Measurements from ENCODE around the gene EIF5A. TPM values are rescaled to one million over a fixed set of nuclear protein-coding genes. Genes with fewer than 3 reads are reported as not detected.

EIF5A gene
- polyA plus RNA-seq, 1 donor (not counting 4 experiments of a cell fraction or from before 2014, with no cell fraction given), result 948 TPM

DNA sequence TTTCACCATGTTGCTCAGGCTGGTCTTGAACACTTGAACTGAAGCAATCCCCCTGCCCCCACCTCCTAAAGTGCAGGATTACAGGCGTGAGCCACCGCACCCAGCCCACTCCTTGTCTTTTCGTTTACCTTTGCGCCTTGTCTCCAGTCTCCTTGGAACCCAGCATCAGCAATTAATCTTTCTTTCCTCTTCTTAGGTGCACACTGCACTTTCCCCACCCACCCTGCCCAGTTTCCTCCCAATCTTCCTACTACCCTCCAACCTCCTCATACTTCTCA is 43.7 kb upstream of the EIF5A start:
- Histone ChIP-seq H3K36me3 (ENCODE audit: control insufficient read depth in 2 of 2, extremely low read depth in 1 of 2, insufficient read depth in 2 of 2, low read length in 2 of 2) (peaks cover 0 to 16% of the 10 kb centered on the region in 2 experiments), H4K20me1 (ENCODE audit: control insufficient read depth, extremely low read depth, insufficient read depth, low read length) (no peaks in the 10 kb centered on the region), H3K9me1 (ENCODE audit: control insufficient read depth, extremely low read depth, insufficient read depth, low read length) (no peaks in the 10 kb centered on the region), H3K9ac (ENCODE audit: control insufficient read depth, extremely low read depth, insufficient read depth, low read length) (peak overlapping the region; percentile 72), H3K4me3 (ENCODE audit: control insufficient read depth in 2 of 3, extremely low read depth in 1 of 3, insufficient read depth in 2 of 3, low read depth in 1 of 3, low read length in 3 of 3) (no peak overlapping the region), H3K4me2 (ENCODE audit: control insufficient read depth, extremely low read depth, insufficient read depth, low read depth, low read length) (peak overlapping the region; percentile 92), H2AFZ (ENCODE audit: control insufficient read depth, low read length) (peak overlapping the region; percentile 98), H3K27me3 (ENCODE audit: control insufficient read depth, extremely low read depth, insufficient read depth, low read length) (no peaks in the 10 kb centered on the region), H3K79me2 (ENCODE audit: control insufficient read depth, insufficient read depth, low read length) (no peaks in the 10 kb centered on the region), H3K9me3 (ENCODE audit: control insufficient read depth, low read depth, low read length) (no peaks in the 10 kb centered on the region), H3K4me1 (ENCODE audit: control insufficient read depth, extremely low read depth, insufficient read depth, low read length) (peaks cover 33% of the 10 kb centered on the region), H3K27ac (ENCODE audit: control insufficient read depth, insufficient read depth, low read length) (no peak overlapping the region)
- dilution Hi-C loops (cut with MboI; ENCODE audit: extremely low pct_ligation_motif_present, low sequenced_read_pairs), result no loop called here
- DNase-seq (ENCODE audit: low read depth, low spot score), result no peak
- FAIRE-seq, result no peak
- TF ChIP-seq, protein P1, sequence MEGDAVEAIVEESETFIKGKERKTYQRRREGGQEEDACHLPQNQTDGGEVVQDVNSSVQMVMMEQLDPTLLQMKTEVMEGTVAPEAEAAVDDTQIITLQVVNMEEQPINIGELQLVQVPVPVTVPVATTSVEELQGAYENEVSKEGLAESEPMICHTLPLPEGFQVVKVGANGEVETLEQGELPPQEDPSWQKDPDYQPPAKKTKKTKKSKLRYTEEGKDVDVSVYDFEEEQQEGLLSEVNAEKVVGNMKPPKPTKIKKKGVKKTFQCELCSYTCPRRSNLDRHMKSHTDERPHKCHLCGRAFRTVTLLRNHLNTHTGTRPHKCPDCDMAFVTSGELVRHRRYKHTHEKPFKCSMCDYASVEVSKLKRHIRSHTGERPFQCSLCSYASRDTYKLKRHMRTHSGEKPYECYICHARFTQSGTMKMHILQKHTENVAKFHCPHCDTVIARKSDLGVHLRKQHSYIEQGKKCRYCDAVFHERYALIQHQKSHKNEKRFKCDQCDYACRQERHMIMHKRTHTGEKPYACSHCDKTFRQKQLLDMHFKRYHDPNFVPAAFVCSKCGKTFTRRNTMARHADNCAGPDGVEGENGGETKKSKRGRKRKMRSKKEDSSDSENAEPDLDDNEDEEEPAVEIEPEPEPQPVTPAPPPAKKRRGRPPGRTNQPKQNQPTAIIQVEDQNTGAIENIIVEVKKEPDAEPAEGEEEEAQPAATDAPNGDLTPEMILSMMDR (optimal IDR thresholded peaks at IDR 0.05 in 1 of 3, IDR thresholded peaks at IDR 0.05 in 1 of 3, conservative IDR thresholded peaks at IDR 0.05 in 1 of 3; ENCODE audit: extremely low read depth in 1 of 3, insufficient read depth in 2 of 3, low read length in 3 of 3), result no peak
- TF ChIP-seq EZH2 (IDR thresholded peaks at IDR 0.05; ENCODE audit: low read length), result no peak

GRCh38 chr17:7266784-7267183 is 40.6 kb upstream of the EIF5A start:
- no peak overlapping the region for H3K4me2 ChIP-seq (ENCODE audit: control insufficient read depth, extremely low read depth, insufficient read depth, low read depth, low read length)
- no peak for FAIRE-seq
- H3K4me3 ChIP-seq (ENCODE audit: control insufficient read depth in 2 of 3, extremely low read depth in 1 of 3, insufficient read depth in 2 of 3, low read depth in 1 of 3, low read length in 3 of 3), result no peak overlapping the region
- no peak overlapping the region for H3K9ac ChIP-seq (ENCODE audit: control insufficient read depth, extremely low read depth, insufficient read depth, low read length)
- no peaks in the 10 kb centered on the region for H4K20me1 ChIP-seq (ENCODE audit: control insufficient read depth, extremely low read depth, insufficient read depth, low read length)
- H3K9me3 ChIP-seq (ENCODE audit: control insufficient read depth, low read depth, low read length), result no peaks in the 10 kb centered on the region
- no peaks in the 10 kb centered on the region for H3K36me3 ChIP-seq (ENCODE audit: control insufficient read depth in 2 of 2, extremely low read depth in 1 of 2, insufficient read depth in 2 of 2, low read length in 2 of 2)
- DNase-seq (ENCODE audit: low read depth, low spot score), result no peak
- H3K27me3 ChIP-seq (ENCODE audit: control insufficient read depth, extremely low read depth, insufficient read depth, low read length), result no peaks in the 10 kb centered on the region
- H3K4me1 ChIP-seq (ENCODE audit: control insufficient read depth, extremely low read depth, insufficient read depth, low read length), result peaks cover 16% of the 10 kb centered on the region
- no peaks in the 10 kb centered on the region for H3K79me2 ChIP-seq (ENCODE audit: control insufficient read depth, insufficient read depth, low read length)
- no peaks in the 10 kb centered on the region for H3K9me1 ChIP-seq (ENCODE audit: control insufficient read depth, extremely low read depth, insufficient read depth, low read length)
- dilution Hi-C loops (cut with MboI; ENCODE audit: extremely low pct_ligation_motif_present, low sequenced_read_pairs), result no loop called here
- no peak for TF ChIP-seq EZH2 (IDR thresholded peaks at IDR 0.05; ENCODE audit: low read length)
- TF ChIP-seq, protein P1 (optimal IDR thresholded peaks at IDR 0.05 in 1 of 3, IDR thresholded peaks at IDR 0.05 in 1 of 3, conservative IDR thresholded peaks at IDR 0.05 in 1 of 3; ENCODE audit: extremely low read depth in 1 of 3, insufficient read depth in 2 of 3, low read length in 3 of 3), result no peak
- no peak overlapping the region for H3K27ac ChIP-seq (ENCODE audit: control insufficient read depth, insufficient read depth, low read length)
- no peak overlapping the region for H2AFZ ChIP-seq (ENCODE audit: control insufficient read depth, low read length)

Measured in keratinocyte (primary cell).